Effector memory CD8-positive, alpha-beta T cell (primary cell): ENCODE results near the gene WNT9B.
"Not testable (repeated sequence)": the region's sequence is repeated elsewhere in the genome, so short reads cannot be mapped to it uniquely, and the experiment has no call there.

Experiments
- ATAC-seq: fragments of 150-1000 bp; cut with Tn5 transposase; replicated peaks from 2 replicates; pipeline ENCODE4 v1.10.0; 2021; ENCODE audit warnings: mild to moderate bottlenecking, moderate library complexity
- DNase-seq, 3 experiments: peaks; one replicate each; pipeline ENCODE4 v3.0.0; 2021
- H3K27ac Mint-ChIP-seq, 2 donors: one replicate each; pipeline ENCODE4 v1.8.0; 2022; ENCODE audit warnings: mild to moderate bottlenecking in 2 of 2, mixed read lengths in 2 of 2, moderate library complexity in 2 of 2
- H3K27me3 Mint-ChIP-seq, 2 donors: one replicate each; pipeline ENCODE4 v1.8.0; 2022; ENCODE audit warnings: mixed read lengths in 2 of 2
- H3K36me3 Mint-ChIP-seq: one replicate; pipeline ENCODE4 v1.8.0; 2022; ENCODE audit warnings: mild to moderate bottlenecking, moderate library complexity, mixed read lengths; ENCODE audit not compliant: insufficient read depth
- H3K4me1 Mint-ChIP-seq, 2 donors: one replicate each; pipeline ENCODE4 v1.8.0; 2022; ENCODE audit warnings: low read depth in 2 of 2, mixed read lengths in 2 of 2
- H3K4me3 Mint-ChIP-seq, 2 donors: one replicate each; pipeline ENCODE4 v1.8.0; 2022; ENCODE audit warnings: mild to moderate bottlenecking in 2 of 2, mixed read lengths in 2 of 2, moderate library complexity in 2 of 2
- H3K9me3 Mint-ChIP-seq, 2 donors: one replicate each; pipeline ENCODE4 v1.8.0; 2022; ENCODE audit warnings: mixed read lengths in 2 of 2

Gene WNT9B

GRCh38 chr17:46898364-46898763 lies 47.0 kb downstream of the WNT9B start:
- DNase-seq (no peak), ATAC-seq (no peak)
- Mint-ChIP-seq H3K4me3 (no peak overlapping the region), H3K36me3 (no peaks in the 10 kb centered on the region), H3K9me3 (no peaks in the 10 kb centered on the region), H3K27ac (no peak overlapping the region), H3K4me1 (no peaks in the 10 kb centered on the region), H3K27me3 (peaks cover 14 to 59% of the 10 kb centered on the region in 2 donors)

- Mint-ChIP-seq H3K4me3 (no peak overlapping the region), H3K4me1 (no peaks in the 10 kb centered on the region), H3K36me3 (no peaks in the 10 kb centered on the region), H3K9me3 (no peaks in the 10 kb centered on the region), H3K27me3 (peaks cover 19 to 59% of the 10 kb centered on the region in 2 donors), H3K27ac (no peak overlapping the region)
- no peak for ATAC-seq
- DNase-seq = no peak
These were observed 47.5 kb downstream of the WNT9B start for GRCh38 chr17:46898860-46899259.

GRCh38 chr17:46901291-46901690 lies 49.9 kb downstream of the WNT9B start:
- H3K9me3 Mint-ChIP-seq = no peaks in the 10 kb centered on the region
- H3K4me3 Mint-ChIP-seq = no peak overlapping the region
- ATAC-seq (no peak), DNase-seq (no peak)
- H3K27me3 Mint-ChIP-seq = peaks cover 28 to 60% of the 10 kb centered on the region in 2 donors
- no peak overlapping the region for H3K27ac Mint-ChIP-seq
- H3K36me3 Mint-ChIP-seq = no peaks in the 10 kb centered on the region
- H3K4me1 Mint-ChIP-seq = peaks cover 0 to 1% of the 10 kb centered on the region in 2 donors

DNA sequence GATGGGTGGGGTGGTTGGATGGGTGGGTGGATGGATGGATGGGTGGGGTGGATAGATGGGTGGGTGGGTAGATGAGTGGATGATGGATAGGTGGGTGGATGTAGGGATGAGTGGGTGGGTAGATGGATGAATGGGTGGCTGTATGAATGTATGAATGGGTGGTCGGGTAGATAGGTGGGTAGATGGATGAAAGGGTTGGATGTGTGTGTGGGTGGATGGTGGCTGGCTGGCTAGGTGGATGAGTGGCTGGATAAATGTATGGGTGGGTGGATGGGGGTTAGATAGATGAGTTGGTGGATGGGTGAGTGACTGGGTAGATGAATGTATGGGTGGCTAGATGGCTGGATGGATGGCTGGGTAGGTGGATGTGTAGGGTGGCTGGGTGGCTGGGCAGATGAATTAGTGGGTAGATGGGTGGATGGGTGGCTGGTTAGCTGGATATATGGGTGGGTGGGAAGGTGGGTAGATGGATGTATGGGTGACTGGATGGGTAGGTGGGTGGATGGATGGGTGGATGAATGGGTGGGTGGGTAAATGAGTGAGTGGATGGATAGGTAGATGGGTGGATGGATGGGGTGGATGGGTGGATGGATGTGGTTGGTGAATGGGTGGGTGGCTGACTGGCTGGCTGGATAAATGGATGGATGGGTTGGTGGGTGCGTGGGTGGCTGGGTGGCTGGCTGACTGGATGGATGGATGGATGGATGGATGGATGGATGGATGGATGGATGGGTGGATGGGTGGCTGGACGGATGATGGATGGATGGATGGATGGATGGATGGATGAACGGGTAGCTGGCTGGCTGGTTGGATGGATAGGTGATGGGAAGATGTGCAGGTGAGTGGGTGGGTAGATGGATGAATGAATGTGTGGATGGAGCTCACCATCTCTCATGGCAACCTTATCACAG lies 52.6 kb downstream of the WNT9B start:
- Mint-ChIP-seq H3K36me3 (no peaks in the 10 kb centered on the region), H3K4me3 (no peak overlapping the region), H3K4me1 (peaks cover 0 to 1% of the 10 kb centered on the region in 2 donors), H3K9me3 (no peaks in the 10 kb centered on the region), H3K27me3 (peaks cover 28 to 66% of the 10 kb centered on the region in 2 donors), H3K27ac (no peak overlapping the region)
- DNase-seq (no peak), ATAC-seq (no peak)

- Mint-ChIP-seq H3K4me3 (no peak overlapping the region), H3K27ac (no peak overlapping the region), H3K27me3 (peaks cover 29 to 73% of the 10 kb centered on the region in 2 donors), H3K9me3 (no peaks in the 10 kb centered on the region), H3K36me3 (no peaks in the 10 kb centered on the region), H3K4me1 (peaks cover 0 to 1% of the 10 kb centered on the region in 2 donors)
- no peak for ATAC-seq
- no peak for DNase-seq
These were observed 56.8 kb downstream of the WNT9B start for GRCh38 chr17:46908068-46908737.

DNA sequence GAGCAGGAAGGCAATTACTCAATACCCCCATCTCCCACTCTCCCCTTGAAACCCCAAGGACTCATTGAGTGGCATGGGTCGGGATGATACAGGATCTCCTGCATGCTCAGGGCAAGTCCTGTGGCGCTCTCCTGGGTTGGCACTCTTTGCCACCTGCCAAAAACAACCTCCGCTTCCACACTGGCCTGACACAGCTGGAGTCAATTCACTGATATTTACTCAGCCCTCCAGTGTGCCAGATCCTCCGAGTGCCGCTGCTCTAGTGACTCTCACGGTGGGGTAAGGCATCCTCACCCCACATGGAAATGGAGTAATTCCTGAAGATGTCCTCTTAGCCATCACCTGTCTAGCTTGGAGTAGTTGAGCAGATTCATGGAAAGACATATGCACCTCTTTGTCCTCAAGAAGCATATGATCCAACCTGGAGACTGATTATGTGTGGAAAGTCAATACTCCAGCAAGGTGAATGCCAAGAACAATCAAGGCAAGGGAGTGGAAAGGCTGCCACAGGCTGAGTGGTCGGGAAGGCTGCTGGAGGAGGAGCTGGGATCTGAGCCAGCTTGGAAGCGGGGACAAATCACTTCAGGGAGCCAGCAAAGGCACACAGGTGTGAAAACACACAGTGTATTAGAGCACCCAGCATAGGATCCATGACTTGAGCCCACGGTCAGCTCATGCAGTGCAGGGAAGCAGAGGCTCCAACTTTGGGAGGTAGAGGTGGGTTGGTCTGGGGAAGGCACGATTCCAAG lies 59.0 kb downstream of the WNT9B start:
- no peak for DNase-seq
- Mint-ChIP-seq H3K4me3 (no peak overlapping the region), H3K4me1 (peaks cover 0 to 1% of the 10 kb centered on the region in 2 donors), H3K27me3 (peaks cover 13 to 63% of the 10 kb centered on the region in 2 donors), H3K9me3 (no peaks in the 10 kb centered on the region), H3K27ac (peak overlapping the region in 1 of 2 donors; percentile 22), H3K36me3 (no peaks in the 10 kb centered on the region)
- no peak for ATAC-seq

DNA sequence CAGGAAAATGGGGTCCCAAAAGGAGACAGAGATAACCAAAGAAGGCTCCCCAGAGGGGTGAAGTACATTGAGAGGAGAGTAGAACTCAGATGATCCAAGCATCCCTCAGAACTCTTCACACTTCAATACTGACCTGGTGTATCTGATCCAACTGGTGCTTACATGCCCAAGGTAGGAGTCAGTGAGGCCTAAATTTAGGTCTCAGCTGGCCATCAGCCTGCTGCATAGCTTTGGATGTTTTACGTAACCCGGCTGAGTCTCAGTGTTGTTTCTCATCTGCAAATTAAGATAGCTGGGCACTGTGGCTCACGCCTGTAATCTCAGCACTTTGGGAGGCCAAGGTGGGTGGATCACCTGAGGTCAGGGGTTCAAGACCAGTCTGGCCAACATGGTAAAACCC lies 59.9 kb downstream of the WNT9B start:
- Mint-ChIP-seq H3K27me3 (peaks cover 13 to 56% of the 10 kb centered on the region in 2 donors), H3K27ac (no peak overlapping the region), H3K4me3 (no peak overlapping the region), H3K36me3 (no peaks in the 10 kb centered on the region), H3K9me3 (no peaks in the 10 kb centered on the region), H3K4me1 (no peaks in the 10 kb centered on the region)
- DNase-seq (no peak), ATAC-seq (no peak)

- Mint-ChIP-seq H3K4me3 (no peak overlapping the region), H3K9me3 (no peaks in the 10 kb centered on the region), H3K36me3 (no peaks in the 10 kb centered on the region), H3K27ac (no peak overlapping the region), H3K4me1 (no peaks in the 10 kb centered on the region), H3K27me3 (peaks cover 4 to 31% of the 10 kb centered on the region in 2 donors)
- ATAC-seq (no peak), DNase-seq (no peak)
These were observed 64.2 kb downstream of the WNT9B start for GRCh38 chr17:46915596-46915995.

DNA sequence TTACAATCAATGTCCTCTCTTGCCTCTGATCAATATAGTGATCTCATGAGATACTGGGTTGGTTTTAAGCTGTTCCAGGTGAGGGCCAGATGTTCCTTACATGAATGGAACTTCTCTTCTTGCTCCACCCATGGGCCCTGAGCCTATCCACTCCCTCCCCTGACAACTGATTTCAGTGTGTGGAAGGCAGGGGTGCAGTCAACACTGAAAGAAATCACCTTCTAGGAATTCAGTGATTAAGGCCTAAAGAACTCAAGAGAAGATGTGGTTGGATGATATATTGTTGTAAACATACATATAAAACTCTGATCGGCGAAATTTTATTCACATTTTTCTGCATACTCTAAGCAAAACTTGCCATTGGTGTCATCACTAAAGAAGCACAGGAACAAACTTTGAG lies 64.8 kb downstream of the WNT9B start:
- Mint-ChIP-seq H3K27ac (no peak overlapping the region), H3K4me3 (no peak overlapping the region), H3K36me3 (no peaks in the 10 kb centered on the region), H3K4me1 (no peaks in the 10 kb centered on the region), H3K9me3 (no peaks in the 10 kb centered on the region), H3K27me3 (peaks cover 0 to 25% of the 10 kb centered on the region in 2 donors)
- DNase-seq = no peak
- no peak for ATAC-seq

DNA sequence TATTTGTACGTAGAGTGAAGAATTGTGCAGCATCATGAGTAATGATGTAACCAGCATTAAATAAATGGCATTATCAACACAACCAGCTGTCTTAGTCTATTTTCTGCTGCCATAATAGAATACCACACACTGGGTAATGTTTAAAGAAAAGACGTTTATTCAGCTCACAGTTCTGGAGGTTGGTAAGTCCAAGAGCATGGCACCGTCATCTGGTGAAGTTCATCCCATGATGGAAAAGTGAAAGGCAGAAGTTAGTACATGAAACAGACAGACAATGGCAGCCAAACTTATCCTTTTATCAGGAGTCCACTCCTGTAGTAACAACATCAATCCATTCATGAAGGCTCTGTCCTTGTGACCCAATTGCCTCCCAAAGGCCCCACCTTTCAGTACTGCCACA lies 65.2 kb downstream of the WNT9B start:
- no peaks in the 10 kb centered on the region for H3K9me3 Mint-ChIP-seq
- H3K4me3 Mint-ChIP-seq = no peak overlapping the region
- no peak overlapping the region for H3K27ac Mint-ChIP-seq
- no peak for ATAC-seq
- peaks cover 0 to 24% of the 10 kb centered on the region in 2 donors for H3K27me3 Mint-ChIP-seq
- no peak for DNase-seq
- no peaks in the 10 kb centered on the region for H3K4me1 Mint-ChIP-seq
- H3K36me3 Mint-ChIP-seq = no peaks in the 10 kb centered on the region

GRCh38 chr17:46917041-46917440 lies 65.7 kb downstream of the WNT9B start:
- Mint-ChIP-seq H3K4me3 (no peak overlapping the region), H3K36me3 (no peaks in the 10 kb centered on the region), H3K27me3 (peaks cover 0 to 20% of the 10 kb centered on the region in 2 donors), H3K4me1 (peaks cover 2 to 4% of the 10 kb centered on the region in 2 donors), H3K27ac (no peak overlapping the region), H3K9me3 (no peaks in the 10 kb centered on the region)
- no peak for ATAC-seq
- no peak for DNase-seq

GRCh38 chr17:46917516-46917915 lies 66.1 kb downstream of the WNT9B start:
- Mint-ChIP-seq H3K4me1 (peaks cover 5 to 7% of the 10 kb centered on the region in 2 donors), H3K27ac (no peak overlapping the region), H3K4me3 (no peak overlapping the region), H3K27me3 (peaks cover 0 to 16% of the 10 kb centered on the region in 2 donors), H3K9me3 (no peaks in the 10 kb centered on the region), H3K36me3 (peaks cover 2% of the 10 kb centered on the region)
- ATAC-seq (no peak), DNase-seq (no peak)

- H3K27me3 Mint-ChIP-seq, H3K9me3 Mint-ChIP-seq, ATAC-seq, DNase-seq, H3K36me3 Mint-ChIP-seq: not testable (repeated sequence)
- Mint-ChIP-seq H3K27ac (peak overlapping the region in 1 of 2 donors; percentile 98), H3K4me1 (peaks cover 29 to 45% of the 10 kb centered on the region in 2 donors), H3K4me3 (peak overlapping the region in 1 of 2 donors; percentile 91)
These were observed 70.6 kb downstream of the WNT9B start for GRCh38 chr17:46921962-46922361.
